ENCODE measurements around the gene MTR. TPM values are rescaled to one million over a fixed set of nuclear protein-coding genes. Genes with fewer than 3 reads are reported as not detected.

The MTR gene
- total and polyA plus RNA-seq, 4 donors: 2.5 to 19.0 (median 8.6) TPM

DNA sequence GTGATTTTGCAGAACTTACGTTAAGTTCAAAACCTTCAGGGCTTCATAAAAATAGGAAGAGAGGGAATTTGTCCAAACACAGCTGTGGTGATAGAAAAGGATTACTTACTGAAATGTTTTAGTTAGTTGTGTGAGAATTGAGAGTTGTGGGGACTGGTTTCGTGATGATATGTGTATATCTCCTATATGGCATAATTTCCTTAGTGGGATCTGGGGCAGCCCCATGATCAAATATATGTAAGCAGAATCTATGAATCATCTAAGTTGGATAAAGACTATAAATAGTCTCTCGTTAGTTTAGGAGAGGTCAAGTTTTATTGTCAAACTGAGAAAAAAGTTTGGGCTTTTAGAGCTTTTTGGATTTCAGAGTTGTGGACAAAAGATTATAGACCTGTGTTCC is 14.9 kb downstream of the MTR start (continued):
- TF ChIP-seq, protein P1, sequence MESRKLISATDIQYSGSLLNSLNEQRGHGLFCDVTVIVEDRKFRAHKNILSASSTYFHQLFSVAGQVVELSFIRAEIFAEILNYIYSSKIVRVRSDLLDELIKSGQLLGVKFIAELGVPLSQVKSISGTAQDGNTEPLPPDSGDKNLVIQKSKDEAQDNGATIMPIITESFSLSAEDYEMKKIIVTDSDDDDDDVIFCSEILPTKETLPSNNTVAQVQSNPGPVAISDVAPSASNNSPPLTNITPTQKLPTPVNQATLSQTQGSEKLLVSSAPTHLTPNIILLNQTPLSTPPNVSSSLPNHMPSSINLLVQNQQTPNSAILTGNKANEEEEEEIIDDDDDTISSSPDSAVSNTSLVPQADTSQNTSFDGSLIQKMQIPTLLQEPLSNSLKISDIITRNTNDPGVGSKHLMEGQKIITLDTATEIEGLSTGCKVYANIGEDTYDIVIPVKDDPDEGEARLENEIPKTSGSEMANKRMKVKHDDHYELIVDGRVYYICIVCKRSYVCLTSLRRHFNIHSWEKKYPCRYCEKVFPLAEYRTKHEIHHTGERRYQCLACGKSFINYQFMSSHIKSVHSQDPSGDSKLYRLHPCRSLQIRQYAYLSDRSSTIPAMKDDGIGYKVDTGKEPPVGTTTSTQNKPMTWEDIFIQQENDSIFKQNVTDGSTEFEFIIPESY (IDR thresholded peaks at IDR 0.05): no peak

DNA sequence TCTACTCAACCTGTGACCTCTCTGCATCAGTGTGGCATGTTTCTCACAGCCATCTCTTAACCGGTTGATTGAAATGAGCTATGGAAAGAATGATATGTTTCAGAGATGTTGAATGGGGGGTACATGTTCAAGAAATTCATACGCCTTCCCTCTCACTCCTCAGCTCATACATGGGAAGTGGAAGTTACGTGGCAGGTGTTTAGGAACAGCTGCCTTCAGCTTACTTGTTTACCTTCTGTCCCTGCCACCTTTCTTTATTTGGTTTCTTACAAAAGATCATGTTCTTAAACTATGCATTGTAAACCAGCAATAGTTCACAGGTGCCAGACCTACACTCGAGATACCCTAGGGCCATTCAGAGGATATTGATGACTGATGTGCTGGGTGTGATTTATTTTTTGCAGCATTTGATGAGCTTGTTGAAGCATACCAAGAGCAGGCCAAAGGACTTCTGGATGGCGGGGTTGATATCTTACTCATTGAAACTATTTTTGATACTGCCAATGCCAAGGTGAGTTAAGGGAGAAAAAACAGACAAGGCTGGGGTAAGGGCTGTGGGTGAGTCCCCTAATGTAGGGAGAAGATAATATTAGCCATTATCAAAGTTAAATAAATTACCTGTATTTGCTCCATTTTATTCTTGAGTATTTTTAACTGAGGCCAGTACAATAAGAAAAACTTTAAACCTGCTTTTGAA is 17.4 kb downstream of the MTR start:
- TF ChIP-seq, protein P2, sequence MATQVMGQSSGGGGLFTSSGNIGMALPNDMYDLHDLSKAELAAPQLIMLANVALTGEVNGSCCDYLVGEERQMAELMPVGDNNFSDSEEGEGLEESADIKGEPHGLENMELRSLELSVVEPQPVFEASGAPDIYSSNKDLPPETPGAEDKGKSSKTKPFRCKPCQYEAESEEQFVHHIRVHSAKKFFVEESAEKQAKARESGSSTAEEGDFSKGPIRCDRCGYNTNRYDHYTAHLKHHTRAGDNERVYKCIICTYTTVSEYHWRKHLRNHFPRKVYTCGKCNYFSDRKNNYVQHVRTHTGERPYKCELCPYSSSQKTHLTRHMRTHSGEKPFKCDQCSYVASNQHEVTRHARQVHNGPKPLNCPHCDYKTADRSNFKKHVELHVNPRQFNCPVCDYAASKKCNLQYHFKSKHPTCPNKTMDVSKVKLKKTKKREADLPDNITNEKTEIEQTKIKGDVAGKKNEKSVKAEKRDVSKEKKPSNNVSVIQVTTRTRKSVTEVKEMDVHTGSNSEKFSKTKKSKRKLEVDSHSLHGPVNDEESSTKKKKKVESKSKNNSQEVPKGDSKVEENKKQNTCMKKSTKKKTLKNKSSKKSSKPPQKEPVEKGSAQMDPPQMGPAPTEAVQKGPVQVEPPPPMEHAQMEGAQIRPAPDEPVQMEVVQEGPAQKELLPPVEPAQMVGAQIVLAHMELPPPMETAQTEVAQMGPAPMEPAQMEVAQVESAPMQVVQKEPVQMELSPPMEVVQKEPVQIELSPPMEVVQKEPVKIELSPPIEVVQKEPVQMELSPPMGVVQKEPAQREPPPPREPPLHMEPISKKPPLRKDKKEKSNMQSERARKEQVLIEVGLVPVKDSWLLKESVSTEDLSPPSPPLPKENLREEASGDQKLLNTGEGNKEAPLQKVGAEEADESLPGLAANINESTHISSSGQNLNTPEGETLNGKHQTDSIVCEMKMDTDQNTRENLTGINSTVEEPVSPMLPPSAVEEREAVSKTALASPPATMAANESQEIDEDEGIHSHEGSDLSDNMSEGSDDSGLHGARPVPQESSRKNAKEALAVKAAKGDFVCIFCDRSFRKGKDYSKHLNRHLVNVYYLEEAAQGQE (IDR thresholded peaks at IDR 0.05): no peak
- TF ChIP-seq YY1 (IDR thresholded peaks at IDR 0.05) (no peak), GABPA (IDR thresholded peaks at IDR 0.05 in 1 of 2, conservative IDR thresholded peaks at IDR 0.05 in 1 of 2) (no peak), JUND (IDR thresholded peaks at IDR 0.05) (no peak), EGR1 (IDR thresholded peaks at IDR 0.05; ENCODE audit: low read depth in 2 of 2) (no peak), SP1 (IDR thresholded peaks at IDR 0.05) (no peak), FOXA1 (IDR thresholded peaks at IDR 0.05) (no peak), HNF4G (IDR thresholded peaks at IDR 0.05) (no peak), HNF4A (conservative IDR thresholded peaks at IDR 0.05) (no peak), NR2F2 (IDR thresholded peaks at IDR 0.05) (no peak), FOXA2 (IDR thresholded peaks at IDR 0.05) (no peak), RXRA (IDR thresholded peaks at IDR 0.05) (no peak), RAD21 (IDR thresholded peaks at IDR 0.05) (no peak), TAF1 (conservative IDR thresholded peaks at IDR 0.05) (no peak)
- TF ChIP-seq, protein P3, sequence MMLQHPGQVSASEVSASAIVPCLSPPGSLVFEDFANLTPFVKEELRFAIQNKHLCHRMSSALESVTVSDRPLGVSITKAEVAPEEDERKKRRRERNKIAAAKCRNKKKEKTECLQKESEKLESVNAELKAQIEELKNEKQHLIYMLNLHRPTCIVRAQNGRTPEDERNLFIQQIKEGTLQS (IDR thresholded peaks at IDR 0.05): no peak
- TF ChIP-seq, protein P1 (IDR thresholded peaks at IDR 0.05): no peak
- TF ChIP-seq, protein P4, sequence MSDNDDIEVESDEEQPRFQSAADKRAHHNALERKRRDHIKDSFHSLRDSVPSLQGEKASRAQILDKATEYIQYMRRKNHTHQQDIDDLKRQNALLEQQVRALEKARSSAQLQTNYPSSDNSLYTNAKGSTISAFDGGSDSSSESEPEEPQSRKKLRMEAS (IDR thresholded peaks at IDR 0.05): no peak
- TF ChIP-seq, protein P5, sequence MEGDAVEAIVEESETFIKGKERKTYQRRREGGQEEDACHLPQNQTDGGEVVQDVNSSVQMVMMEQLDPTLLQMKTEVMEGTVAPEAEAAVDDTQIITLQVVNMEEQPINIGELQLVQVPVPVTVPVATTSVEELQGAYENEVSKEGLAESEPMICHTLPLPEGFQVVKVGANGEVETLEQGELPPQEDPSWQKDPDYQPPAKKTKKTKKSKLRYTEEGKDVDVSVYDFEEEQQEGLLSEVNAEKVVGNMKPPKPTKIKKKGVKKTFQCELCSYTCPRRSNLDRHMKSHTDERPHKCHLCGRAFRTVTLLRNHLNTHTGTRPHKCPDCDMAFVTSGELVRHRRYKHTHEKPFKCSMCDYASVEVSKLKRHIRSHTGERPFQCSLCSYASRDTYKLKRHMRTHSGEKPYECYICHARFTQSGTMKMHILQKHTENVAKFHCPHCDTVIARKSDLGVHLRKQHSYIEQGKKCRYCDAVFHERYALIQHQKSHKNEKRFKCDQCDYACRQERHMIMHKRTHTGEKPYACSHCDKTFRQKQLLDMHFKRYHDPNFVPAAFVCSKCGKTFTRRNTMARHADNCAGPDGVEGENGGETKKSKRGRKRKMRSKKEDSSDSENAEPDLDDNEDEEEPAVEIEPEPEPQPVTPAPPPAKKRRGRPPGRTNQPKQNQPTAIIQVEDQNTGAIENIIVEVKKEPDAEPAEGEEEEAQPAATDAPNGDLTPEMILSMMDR (IDR thresholded peaks at IDR 0.05; ENCODE audit: low read depth, low read length, missing input control): no peak
- H3K9ac ChIP-seq (ENCODE audit: low read depth in 1 of 2, low read length in 2 of 2): no peak overlapping the region
- peaks cover 3 to 14% (median 14%) of the 10 kb centered on the region in 4 donors for H3K4me1 ChIP-seq (ENCODE audit: control insufficient read depth in 4 of 4, insufficient read depth in 4 of 4, low read length in 3 of 4)
- H3K9me3 ChIP-seq (ENCODE audit: control insufficient read depth in 4 of 4, low read length in 3 of 4): no peaks in the 10 kb centered on the region
- H3K4me3 ChIP-seq (ENCODE audit: low read depth in 1 of 3, low read length in 3 of 3): no peak overlapping the region
- DNase-seq (ENCODE audit: low spot score): no peak
- H3K27ac ChIP-seq (ENCODE audit: low read depth in 1 of 2, low read length in 2 of 2): no peak overlapping the region
- peaks cover 5 to 46% (median 38%) of the 10 kb centered on the region in 4 donors for H3K36me3 ChIP-seq (ENCODE audit: control insufficient read depth in 4 of 4, insufficient read depth in 3 of 4, low read depth in 1 of 4, low read length in 3 of 4)
- WGBS: 95% methylated on average over 5 of the region's 5 CpGs
- H3K27me3 ChIP-seq (ENCODE audit: control insufficient read depth in 4 of 4, insufficient read depth in 4 of 4, low read length in 3 of 4): no peaks in the 10 kb centered on the region
